ENCODE measurements around the gene NELFCD.

GRCh38 chr20:58938541-58938940, 42.5 kb upstream of the NELFCD start:
- TF ChIP-seq POLR2AphosphoS5 (IDR thresholded peaks at IDR 0.05), result no peak
- no peak for TF ChIP-seq CTCF (IDR thresholded peaks at IDR 0.05)
- no peak for TF ChIP-seq EP300 (IDR thresholded peaks at IDR 0.05)

All from suprapubic skin (tissue), 4 donors.